Stimulated activated CD4-positive, alpha-beta T cell treated with anti-CD3 and anti-CD28 coated beads, Interleukin-4, amount 100 ng/mL, for 1 hour (primary cell): ENCODE measurements around the gene OTOR.
A peak's percentile ranks its signal among the peaks of the same experiment; 100 is the strongest.

Source experiments
- DNase-seq: peaks from one replicate; pipeline ENCODE4 v3.0.0-alpha.2; 2020

The OTOR gene

DNA sequence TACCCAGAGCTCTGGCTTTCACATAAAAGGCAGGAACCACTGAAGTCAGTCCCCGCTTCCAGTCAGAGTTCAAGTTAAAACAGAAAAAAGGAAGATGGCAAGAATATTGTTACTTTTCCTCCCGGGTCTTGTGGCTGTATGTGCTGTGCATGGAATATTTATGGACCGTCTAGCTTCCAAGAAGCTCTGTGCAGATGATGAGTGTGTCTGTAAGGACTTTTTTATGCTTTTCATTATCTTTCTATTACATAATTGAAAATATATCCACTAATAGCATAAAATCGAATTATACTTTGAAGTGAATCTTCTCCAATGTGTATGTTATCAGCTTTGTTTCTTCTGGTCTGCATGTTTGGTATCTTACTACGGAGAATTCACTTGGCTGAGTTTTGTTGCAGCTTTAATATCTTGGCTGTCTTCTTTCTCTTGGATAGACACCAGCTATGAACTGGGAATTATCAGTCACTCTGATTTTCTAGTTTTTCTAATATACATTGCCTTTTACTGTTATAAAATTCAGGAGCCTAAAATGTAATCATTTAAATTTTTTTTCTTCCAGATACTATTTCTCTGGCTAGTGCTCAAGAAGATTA, at the start of gene OTOR:
Gene OTOR (plus strand): TSS at position 51 of the 593 bp plus-strand sequence. CDS start 44 bp downstream, at position 95.
- no peak for DNase-seq

GRCh38 chr20:16699293-16699692, 48.9 kb upstream of the OTOR start:
- no peak for DNase-seq

DNA sequence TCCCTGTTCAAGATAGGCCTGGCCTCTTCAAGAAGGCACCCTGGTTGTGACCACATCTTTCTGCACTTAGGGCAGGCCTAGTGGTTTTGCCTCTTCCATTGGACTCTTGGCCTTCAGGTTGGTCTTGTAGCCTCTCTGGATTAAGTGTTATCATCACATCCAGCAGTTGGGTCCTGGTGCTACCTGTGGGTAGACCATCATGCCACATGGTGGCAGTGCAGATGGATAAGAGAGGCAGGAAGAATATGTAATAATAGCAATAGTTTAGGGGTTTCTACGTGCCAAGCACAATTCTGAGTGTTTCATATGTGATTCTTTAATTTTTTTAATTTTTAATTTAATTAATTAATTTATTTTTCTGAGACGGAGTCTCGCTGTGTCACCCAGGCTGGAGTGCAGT, 46.9 kb upstream of the OTOR start:
- DNase-seq, result peak; percentile 2

DNA sequence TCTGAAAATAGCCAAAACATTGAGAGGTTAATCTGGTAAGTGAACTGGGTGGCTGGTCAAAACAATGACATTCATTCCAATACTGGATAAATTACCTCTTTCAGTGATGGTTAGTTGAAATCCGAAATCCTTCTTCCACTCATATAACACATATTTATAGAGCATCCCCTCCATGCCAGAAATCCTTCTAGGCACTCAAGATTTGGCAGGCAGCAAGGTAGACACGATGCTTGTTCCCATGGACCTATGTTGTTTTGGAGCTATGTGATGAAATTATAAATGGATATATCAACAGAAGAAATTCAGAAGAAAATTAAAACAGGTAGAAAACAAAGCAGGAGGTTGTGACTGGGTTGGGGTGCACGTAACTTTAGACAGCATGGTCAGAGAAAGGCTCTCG, 44.6 kb upstream of the OTOR start:
- DNase-seq, result no peak

GRCh38 chr20:16707674-16708073, 40.5 kb upstream of the OTOR start:
- DNase-seq, result no peak

GRCh38 chr20:16708602-16709001, 39.6 kb upstream of the OTOR start:
- DNase-seq, result no peak

GRCh38 chr20:16709017-16709416, 39.1 kb upstream of the OTOR start:
- DNase-seq, result no peak

- DNase-seq, result no peak
These were observed 37.4 kb upstream of the OTOR start for GRCh38 chr20:16710781-16711180.

DNA sequence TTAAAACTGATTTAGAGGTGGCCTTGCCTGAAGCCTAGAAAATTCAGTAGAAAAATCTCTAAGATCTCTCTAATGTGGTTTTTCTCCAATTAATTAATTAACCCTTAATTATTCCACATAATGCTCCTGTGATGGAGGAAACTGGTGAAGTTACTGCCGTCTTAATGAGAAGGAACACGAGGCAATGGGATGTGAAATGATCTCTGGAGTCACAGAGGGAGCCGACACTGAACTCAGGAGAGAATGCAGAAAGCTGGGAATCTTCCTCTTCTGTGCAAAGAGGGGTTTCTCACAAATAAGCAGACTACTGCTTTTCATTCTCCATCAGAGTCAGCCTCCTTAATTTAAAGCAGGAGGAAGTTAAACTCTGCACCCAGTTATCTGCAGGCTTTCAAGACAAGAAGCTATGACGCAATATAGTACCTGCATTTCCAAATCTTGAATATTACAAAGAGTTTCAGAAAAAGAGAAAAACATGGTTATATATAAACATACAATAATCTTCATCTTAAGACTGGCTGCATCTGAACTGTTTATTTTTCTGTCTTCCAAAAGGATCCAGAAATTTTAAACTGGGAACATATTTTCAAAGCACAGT, 36.4 kb upstream of the OTOR start:
- no peak for DNase-seq

DNA sequence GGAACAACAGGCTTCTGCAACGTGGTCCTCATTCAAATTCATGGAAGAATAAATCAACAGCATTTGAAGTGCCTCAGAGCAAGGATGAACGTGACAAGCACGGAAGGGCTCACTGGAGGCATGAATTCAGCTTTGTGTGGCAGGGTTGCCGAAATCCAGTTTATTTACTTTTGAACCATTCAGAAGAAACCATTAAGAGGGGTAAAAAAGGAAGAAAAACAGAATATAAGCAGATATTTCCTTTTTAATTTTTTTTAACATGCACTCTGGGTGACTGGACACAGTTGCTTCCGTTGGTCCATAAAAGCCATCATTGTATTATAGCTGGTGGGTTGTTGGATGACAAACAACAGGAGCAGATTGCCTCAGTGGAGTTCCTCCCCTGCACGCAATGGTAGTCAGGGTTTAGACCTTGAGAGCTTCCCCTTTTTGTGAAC, 35.6 kb upstream of the OTOR start:
- DNase-seq, result no peak

- DNase-seq, result no peak
These were observed 35.1 kb upstream of the OTOR start for GRCh38 chr20:16713066-16713465.

DNA sequence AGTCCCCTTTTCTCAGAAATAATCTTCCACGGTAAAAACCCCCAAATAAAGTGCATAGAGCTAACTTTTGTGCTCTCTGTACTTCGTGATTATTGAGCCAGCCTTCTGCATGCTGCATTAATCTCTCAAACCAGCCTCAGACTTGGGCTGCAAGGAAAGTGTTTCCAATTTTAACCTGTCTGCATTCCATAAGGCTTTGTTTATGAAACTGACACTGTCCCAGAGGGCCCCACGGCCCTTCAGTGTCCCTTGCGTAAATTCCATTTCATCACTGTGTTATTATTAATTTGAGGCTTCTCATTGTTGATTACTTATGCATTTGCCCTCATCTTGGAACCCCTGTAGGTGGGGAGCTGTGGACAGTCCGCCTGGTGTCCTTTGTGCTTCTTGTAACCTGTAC, 33.9 kb upstream of the OTOR start:
- DNase-seq, result no peak

DNA sequence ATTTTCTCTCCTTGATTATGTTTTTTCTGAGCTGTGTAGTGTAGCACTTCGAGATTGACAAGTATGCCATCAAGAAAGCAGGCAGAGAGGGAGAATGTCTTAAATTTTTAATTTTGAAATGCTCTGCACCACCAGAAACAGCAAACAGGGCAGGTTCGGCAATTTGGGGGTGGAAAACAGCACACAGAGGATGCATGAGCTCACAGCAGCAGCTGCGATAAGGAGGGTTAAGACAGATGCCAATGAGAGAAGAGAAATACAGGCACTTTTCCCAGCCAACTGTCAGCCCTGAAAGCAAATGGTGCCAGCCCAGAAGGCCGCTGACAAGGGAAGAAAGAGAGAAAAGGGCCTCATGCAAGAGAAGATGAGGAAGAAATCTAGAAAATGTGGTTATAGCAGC, 33.4 kb upstream of the OTOR start:
- DNase-seq, result no peak

DNA sequence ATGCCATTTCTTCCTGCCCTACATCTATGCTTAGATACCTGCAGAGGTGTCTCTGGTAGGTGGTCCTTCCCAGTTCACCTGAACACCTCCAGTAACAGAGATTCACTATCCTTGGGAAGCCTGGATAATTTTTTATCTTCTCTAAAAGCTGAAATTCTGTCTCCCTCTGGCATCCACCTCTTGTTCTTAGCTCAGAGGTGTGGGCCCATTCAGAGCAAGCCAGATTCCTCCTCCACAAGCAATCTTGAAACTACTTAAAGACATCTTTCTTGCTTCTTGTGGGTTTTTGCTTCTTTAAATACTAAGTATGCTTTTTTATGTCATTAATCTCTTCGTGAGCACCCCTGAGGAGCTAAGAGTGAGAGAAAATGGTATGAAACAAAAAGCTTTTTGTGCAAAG, 28.7 kb upstream of the OTOR start:
- DNase-seq, result no peak

DNA sequence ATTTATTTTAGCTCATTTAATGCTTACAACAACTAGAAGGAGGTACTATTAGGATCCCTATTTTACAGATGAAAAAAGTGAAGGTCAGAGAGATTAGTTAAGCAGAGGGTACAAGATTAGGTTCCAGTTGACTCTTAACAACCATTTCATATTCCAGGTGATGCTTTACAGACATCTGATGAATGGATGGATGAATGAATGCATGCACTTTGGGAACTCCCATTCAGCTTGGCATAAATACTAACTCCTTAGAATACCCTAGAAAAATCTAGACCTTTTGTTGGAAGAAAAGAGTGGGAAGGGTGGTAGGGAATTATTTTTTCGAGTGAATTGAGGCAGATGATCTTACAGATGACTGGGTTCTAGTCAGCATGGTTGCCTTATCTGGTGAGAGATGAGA, 19.1 kb upstream of the OTOR start:
- DNase-seq, result no peak

GRCh38 chr20:16729565-16730460, 18.3 kb upstream of the OTOR start, which contains the start of gene SNRPB2:
TSS of gene SNRPB2 (plus strand) at chr20:16730026. CDS start at chr20:16731703, 1,677 bp downstream.
- peak; percentile 89 for DNase-seq

DNA sequence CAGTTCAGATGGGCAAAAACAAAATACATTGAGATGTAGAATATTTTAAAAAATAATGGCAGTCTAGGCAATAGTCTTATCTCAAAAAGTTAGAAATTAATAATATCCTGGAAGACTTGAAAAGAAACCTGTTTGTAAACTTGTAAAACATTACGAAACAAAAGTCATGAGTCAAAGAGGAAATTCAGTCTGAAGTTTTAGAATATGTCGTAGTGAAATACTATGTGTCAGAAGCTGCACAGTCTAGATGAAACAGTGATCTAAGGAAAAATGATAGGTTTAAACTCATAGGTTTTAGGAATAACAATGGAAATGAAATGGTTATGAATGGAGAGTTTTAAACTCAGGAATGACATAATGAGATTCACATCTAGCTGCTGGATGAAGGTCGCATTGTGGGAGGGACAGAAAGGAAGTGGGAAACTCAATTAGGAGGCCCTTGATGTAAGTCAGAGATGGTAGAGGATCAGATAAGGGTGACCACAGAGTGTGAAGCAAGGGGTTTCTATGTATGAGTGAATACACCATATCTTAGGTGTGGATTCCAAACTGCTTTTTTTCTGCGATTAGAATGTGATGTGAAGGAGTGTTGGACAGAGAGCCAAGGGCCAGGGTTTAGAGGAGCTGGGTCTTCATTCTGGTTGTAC, 15.5 kb upstream of the OTOR start:
- DNase-seq, result no peak

DNA sequence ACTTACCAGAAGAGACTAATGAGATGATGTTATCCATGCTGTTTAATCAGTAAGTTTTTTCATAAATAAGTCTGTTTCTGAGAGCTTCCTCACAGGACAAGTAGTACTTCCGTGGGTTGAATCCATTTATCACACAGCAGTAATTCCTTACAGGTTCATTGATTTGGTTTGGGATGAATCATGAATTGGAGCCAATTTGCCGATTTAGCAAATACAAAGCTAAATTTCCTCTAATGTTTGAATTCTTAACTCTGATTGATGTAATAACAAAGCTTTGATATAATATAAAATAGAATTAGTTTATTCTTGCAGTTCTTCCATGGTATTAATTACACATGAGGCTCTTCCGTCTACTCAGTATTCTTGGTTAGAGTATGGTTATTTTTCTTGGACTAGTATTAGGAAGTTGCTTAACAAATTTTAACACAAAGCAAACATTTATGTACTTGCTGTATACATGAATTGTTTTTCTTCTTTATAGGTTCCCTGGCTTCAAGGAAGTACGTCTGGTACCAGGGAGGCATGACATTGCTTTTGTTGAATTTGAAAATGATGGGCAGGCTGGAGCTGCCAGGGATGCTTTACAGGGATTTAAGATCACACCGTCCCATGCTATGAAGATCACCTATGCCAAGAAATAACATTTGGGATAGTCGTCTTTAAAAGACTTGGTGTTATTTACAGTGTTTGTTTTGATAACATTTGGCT, 7.6 kb upstream of the OTOR start:
- no peak for DNase-seq

DNA sequence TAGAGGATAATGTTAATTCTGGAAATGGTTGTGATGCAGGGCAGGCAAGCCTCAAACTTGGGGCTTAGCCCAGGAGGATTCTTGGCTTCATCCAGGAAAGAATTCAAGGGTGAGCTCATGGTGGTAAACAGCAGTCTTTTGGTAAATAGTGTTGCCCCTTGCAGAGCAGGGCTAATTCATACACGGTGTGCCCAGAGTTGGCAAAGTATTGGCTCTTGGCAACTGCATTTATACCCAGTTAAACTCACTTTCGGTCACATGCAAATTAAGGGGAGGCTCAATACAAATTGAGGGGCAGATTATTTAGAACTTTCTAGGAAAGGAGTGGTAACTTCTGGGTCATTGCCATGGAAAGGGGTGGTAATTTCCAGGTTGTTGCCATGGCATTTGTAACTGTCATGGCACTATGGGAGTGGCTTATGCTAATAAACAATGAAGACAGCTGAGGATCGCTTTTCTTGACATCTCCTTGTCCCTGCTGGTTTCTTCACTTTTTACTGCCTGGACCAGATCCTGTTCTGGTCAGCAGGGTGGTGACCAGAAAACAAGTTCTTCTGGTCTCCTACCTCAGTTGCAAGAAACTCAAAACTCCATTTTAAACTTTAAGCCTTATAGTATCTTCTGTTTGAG, 3.9 kb upstream of the OTOR start:
- no peak for DNase-seq

- DNase-seq, result no peak
These were observed 3.0 kb upstream of the OTOR start for GRCh38 chr20:16745204-16745603.

DNA sequence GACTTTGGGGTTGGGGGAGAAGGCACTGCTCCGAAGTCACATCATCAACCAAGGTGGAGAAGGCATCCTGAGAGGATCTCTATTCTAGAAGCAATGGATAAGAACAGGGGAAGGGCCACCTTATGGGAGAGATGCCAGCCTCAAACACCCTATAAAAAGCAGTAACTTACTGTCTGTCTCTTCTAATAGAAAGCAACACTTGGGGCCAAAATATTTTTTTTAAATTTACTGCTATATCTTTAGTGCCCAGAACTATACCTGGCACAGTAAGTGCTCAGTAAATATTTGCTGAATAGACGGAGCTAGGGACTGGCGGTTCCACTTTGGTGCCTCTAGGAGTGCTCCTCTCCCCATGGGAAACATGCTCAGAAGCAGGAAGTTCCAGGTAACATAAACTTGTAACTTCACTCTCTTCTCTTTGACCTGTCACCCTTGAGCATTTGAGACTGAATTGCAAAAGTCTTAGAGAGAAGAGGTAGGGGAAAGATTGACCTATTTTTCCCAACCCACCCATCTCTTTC, 807 bp upstream of the OTOR start:
- DNase-seq, result no peak

DNA sequence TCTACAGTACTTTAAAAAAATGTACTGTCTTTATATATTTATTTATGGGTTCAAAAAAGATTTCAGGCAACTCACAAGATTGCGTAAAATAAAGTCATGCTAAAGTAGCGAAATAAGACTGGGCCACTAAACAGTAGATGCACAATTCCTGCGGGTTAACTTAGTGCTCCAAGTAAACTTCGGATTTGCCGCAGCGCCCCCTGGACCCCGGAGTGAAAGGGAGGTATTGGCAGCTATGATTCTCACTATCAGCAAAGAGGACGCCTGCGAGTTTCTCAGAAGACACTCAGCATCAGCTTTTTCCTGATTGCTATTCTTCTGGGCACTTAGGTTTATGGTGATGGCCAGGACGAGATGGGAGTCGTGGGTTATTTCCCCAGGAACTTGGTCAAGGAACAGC, 1.4 kb downstream of the OTOR start:
- DNase-seq, result no peak
